Measurements from ENCODE around the gene ZDHHC9. TPM values are rescaled to one million over a fixed set of nuclear protein-coding genes. Genes with fewer than 3 reads are reported as not detected.

ZDHHC9 gene
- total RNA-seq, 1 donor from 2014 or later = 28.1 TPM

GRCh38 chrX:129785160-129785947 lies 58.3 kb downstream of the ZDHHC9 start:
- DNase-seq = no peak

- DNase-seq = no peak
Observed at GRCh38 chrX:129784371-129784770, 59.3 kb downstream of the ZDHHC9 start.

DNA sequence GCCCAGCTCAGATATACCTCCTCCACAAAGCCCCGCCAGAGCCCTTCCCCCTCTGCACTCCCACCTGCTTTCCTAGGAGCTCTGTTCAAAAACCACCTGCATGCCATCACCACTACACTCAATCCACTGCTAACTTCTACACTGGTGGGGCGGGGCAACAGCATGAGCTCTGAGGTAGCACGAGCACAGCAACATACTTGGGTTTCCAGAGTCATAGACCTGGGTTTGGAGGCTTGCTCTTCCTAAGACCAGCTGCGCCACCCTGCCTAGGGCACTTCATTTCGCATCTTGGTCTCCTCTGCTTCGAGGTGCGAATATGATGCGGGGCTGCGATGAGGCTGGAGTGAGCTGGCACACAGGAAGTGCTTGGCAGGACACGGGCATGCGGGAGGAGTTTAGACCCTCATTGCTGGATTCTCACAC lies 60.4 kb downstream of the ZDHHC9 start:
- DNase-seq = no peak

- no peak for DNase-seq
Observed at GRCh38 chrX:129782706-129783105, 61.0 kb downstream of the ZDHHC9 start.

GRCh38 chrX:129781680-129782495 lies 61.8 kb downstream of the ZDHHC9 start:
- DNase-seq = no peak

DNA sequence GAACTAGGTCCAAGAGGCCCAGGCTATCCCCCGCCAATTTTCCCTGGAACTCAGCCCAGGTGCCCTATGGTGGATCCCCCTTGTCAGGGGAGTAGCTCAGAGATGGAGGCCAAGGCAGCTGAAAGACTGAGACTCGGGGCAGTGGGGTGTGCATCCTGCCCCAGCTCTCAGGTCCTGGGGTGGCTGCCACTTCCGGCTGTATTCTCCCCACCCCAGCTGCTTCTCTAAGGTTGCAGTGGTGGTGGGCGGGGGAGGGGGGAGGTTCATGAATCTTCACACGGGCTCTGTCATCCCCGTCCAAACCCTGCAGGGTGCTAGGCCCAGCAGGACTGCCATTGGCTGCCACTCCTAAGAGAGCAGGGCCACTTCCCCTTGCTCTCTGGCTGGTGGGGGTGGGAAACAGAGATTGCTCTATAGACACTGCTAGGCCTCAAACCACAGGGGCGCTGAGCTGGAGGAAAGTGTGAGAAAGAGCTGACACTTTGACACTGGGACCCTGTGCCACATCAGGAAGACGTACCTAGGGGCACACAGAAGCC lies 62.5 kb downstream of the ZDHHC9 start:
- DNase-seq = no peak

- DNase-seq = no peak
Observed at GRCh38 chrX:129780441-129781105, 63.1 kb downstream of the ZDHHC9 start.

DNA sequence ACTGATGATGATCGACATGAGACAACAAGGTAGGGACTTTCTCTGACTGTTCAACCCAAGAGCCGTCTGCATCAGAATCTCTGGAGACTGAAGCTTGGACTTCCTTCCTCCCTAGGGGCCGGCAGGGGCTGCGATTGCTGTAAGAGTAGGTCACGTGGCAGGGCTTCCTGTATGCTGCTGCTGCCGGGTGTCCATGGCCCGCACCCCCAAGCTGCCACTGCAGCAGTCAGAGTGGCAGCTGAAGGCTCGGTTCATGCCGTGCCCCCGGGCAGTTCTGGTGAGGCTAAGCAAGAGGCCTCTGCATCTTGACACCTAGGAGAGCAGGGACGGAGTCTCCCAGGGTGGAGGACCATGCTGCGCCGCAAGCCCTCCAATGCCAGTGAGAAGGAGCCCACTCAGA lies 63.9 kb downstream of the ZDHHC9 start, which contains the start of gene SASH3:
TSS of gene SASH3 (plus strand) at position 203 of the 400 bp plus-strand sequence. CDS start at position 352, 149 bp downstream.
- no peak for DNase-seq

DNA sequence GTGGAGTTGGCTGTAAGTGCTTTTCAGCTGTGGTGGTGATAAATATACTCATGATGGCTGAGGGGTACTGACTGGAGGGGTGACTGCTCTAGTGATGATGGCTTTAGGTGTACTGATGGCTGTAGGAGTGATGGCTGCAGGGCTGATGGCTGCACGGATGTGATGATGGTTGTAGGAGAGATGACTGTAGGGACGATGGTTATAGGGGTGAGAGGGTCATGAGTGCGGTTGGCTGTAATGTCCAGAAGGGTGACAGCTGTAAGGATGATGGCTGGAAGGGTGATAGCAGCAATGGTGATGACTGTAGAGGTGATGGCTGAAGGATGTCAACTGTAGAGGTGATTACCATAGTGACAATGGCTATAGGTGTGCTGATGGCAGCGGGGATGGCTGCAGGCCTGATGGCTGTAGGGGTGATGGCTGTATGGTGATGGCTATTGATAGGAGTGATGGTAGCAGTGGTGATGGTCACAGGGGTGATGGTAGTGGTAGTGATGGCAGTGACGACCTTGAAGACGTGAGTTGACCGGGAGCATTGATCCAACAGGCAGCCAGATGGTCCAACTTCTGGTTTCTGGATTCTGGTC lies 64.5 kb downstream of the ZDHHC9 start:
- no peak for DNase-seq

- DNase-seq = no peak
Observed at GRCh38 chrX:129777218-129778030, 66.3 kb downstream of the ZDHHC9 start.

GRCh38 chrX:129773649-129774458 lies 69.8 kb downstream of the ZDHHC9 start:
- no peak for DNase-seq

GRCh38 chrX:129772796-129773431 lies 70.8 kb downstream of the ZDHHC9 start:
- peak; percentile 5 for DNase-seq

DNA sequence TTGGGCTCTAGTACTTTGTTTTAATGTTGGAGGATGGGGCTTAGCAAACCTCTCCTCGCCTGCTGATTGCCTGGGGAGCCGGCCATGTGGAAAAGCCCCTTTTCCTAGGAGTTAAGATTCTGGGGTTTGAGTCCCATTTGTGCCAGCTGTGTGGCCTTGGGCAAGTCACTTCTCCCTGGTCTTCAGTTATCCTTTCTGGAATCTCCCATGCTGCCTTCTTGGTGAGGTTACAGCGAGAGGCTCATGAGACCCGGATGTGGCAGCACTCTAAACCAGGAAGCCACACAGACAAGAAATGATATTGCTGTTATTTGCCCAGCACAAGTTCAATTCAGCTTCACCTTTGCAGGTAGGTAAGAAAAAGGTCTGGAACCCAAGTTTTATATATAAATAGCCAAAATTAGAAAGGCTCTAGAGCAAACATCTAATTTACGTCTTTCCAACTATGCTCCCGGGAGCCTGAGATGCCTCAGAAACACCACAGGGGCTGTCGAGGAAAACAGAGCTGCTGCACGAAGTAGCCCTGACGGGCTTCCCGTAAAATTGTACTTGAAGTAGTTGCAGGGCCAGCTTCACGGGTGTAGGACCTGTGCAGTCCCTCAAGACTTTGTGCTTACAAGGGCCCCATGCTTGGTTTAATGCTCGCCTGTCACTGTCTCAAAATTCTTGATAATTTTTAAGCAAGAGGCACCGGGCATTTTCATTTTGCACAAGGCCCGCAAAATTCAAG lies 72.3 kb downstream of the ZDHHC9 start:
- DNase-seq = no peak

DNA sequence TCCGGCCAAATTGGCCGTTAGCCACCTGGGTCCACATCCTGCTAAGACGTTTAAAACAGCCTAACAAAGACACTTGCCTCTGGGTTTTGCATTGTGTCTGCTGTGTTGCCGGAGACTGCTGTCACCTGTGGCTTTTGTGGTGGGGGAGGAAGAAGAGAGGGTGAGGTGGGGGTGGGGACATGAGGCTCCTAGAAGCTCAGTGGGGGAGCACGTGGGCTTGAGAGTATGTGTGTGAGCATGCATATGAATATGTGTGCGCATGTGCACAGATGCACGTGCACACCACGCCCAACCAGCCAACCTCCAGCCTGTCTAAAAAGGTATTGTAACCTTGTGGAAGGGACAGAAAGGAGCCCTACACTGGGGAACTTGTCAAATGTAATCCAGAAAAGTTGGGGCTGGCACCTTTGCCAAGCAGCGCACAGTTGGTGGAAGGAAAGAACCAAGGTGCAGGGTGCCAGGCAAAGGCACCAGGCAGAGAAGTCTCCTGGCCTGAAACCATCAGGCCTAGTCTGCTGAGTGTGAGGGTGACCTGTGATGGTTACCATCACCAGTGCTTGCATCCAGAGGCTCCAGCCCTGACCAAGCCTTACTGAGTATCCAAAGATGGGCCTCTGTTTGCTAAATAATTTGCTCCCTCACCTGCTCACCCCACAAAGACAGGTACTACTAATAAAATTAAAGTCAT lies 74.1 kb downstream of the ZDHHC9 start:
- no peak for DNase-seq

DNA sequence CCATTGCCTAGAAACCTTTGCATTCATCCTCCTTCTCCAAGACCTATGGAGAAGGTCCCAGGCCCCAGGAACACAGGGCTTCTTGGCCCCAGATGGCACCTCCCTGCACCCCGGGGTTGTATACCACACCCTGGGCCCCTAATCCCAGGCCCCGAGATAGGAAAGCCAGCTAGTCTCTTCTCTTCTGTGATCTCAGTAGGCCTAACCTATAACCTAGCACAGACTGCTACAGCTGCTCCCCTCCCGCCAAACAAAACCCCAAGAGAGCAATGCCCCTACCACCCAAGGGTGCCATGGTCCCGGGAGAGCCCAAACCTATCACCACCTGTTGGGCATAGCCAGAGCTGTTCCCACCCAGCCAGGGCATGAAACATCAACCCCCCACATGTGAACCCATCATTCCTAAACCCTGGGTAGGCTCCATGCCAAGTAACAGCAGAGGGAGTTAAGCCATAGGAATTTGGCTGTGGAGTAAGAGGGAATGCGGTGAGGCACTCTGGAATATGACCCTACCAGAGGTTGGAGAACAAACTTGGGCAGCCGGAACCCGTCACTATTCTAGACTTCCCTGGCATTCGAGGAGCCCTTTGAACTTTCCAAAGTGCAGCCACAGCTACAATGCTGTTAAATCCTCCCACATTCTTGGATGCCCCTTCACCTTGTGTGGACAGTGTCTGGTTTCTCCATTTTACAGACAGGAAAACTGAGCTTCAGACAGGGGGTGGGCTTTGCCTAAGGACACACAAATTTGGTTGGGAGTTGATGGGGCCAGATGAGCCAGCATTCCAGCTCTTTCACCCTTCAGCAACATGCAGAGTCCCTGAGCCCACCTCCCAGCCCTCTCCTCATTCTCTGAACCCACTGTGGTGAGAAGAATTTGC lies 74.9 kb downstream of the ZDHHC9 start:
- DNase-seq = no peak

- DNase-seq = no peak
Observed at GRCh38 chrX:129768186-129768585, 75.5 kb downstream of the ZDHHC9 start.

- DNase-seq = no peak
Observed at GRCh38 chrX:129763666-129764065, 80.0 kb downstream of the ZDHHC9 start.

Measured in occipital lobe (tissue), 2 donors.